GM12891 (cell line): ENCODE results near the gene KRTAP1-4.

Source experiments
- PAX5 ChIP-seq: IDR thresholded peaks from 2 replicates; pipeline ENCODE4 v1.6.1; 2011; ENCODE audit warnings: low read length, moderate library complexity, mild to moderate bottlenecking; ENCODE audit not compliant: insufficient read depth, severe bottlenecking
- POLR2A ChIP-seq: IDR thresholded peaks from 2 replicates; pipeline ENCODE4 v1.6.1; 2011; ENCODE audit warnings: low read depth, low read length, control low read depth
- POLR2AphosphoS5 ChIP-seq: IDR thresholded peaks from 2 replicates; pipeline ENCODE4 v1.6.1; 2011; ENCODE audit warnings: low read depth, low read length, control low read depth
- POU2F2 ChIP-seq: IDR thresholded peaks from 2 replicates; pipeline ENCODE4 v1.6.1; 2011; ENCODE audit warnings: low read depth, mild to moderate bottlenecking, control low read depth, low read length, moderate library complexity
- SPI1 ChIP-seq: IDR thresholded peaks from 2 replicates; pipeline ENCODE4 v1.6.1; 2011; ENCODE audit warnings: low read depth, low read length, control low read depth
- TAF1 ChIP-seq: IDR thresholded peaks from 2 replicates; pipeline ENCODE4 v1.6.1; 2011; ENCODE audit warnings: low read depth, low read length, control low read depth

DNA sequence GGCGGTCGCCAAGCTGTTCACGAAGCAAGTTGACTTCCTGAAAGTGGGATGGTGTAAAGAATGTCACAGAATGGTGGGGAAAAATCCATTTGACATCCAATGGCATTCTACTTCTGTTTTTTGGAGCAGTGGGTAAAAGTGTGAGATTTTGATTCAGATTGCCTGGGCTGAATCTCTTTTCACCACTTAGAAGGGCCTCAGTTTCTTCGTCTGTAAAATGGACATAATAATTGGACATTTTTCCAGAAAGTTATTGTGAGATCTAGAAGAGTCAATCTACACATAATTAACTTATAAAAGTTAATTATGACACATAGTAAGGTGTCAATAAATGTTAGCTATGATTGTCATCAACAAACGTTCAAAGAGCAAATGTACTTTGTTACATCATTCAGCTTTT is 48.9 kb downstream of the KRTAP1-4 start:
- TF ChIP-seq POLR2A (no peak), SPI1 (no peak), POLR2AphosphoS5 (no peak), TAF1 (no peak), POU2F2 (no peak), PAX5 (no peak)
